ENCODE results near the gene ISYNA1.

The ISYNA1 gene

DNA sequence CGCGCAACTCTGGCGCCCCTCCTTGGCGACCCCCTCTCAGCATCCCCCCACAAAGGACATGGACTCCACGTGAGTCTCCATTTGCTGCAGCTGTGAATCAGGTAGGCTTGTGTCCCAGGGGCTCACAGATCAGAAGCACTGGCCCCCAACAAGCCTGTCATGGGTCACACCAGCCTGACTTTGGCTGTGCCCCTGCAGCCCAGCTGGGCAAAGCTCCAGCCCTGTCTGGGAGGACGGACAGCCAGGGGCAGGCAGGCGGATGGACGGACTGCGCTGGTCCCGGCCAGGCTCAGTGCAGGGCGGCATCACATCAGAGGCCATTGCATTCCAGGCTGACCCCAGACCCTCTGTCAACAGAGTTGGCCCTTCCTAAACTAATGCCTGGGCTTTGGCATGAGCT, 28.4 kb upstream of the ISYNA1 start:
- DNase-seq, result no peak

- no peak for DNase-seq
Observed at GRCh38 chr19:18465964-18466339, 28.0 kb upstream of the ISYNA1 start.

DNA sequence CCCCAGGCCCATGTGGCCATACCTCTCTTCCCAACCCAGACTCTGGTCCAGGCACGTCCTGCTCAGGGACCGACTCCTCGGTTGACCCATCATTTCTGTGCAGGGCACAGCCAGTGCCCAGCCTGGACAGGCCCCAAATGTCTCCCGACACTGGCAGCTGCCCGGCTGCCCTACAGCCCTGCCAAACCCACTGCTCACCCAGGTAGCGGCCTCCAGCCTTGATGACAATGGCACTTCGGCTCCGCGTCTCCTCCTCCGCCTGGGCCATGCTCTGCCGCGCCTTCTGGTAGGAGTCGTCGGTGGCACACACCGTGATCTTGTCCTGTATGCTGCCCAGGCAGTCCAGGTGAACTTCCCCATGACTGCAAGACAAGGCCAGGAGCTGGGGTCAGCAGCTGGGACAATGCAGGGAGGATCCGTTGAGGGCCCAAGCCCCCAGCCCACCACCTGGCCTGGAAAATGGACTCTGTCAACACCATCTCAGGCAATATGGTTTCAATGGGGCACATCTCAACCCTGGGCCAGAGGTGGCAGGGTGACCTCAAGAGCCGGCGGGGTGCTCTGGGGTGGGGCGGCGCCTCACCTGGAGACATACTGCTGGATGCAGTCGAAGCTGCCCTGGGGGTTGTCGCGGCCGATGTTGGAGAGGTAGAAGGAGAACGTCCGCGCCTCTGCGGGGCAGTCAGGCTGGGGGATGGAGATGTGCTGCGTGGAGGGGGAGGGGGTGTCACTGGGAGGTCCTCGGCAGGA, 27.5 kb upstream of the ISYNA1 start:
- DNase-seq, result no peak

GRCh38 chr19:18464646-18465045, 26.7 kb upstream of the ISYNA1 start:
- peak; percentile 81 for DNase-seq

DNA sequence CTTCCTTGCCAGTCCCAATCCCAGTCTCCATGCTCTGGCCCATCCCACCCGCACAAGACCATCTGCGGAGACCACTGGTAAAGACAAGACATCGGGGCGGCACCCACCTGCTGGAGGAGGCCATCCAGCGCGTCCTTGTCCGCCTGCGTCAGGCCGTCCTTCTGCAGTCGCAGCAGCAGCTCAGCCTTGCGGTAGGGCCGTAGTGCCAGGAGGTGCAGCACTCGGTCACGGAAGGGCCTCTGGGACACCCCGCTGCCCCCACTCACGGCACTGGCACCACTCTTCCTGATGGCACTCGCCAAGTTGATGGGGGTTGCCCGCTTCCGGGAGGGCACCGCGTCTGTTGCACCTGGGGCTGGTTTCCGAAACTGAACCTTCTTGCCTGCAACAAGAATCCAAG, 23.5 kb upstream of the ISYNA1 start:
- no peak for DNase-seq

- no peak for DNase-seq
Observed at GRCh38 chr19:18460900-18461299, 23.0 kb upstream of the ISYNA1 start.

DNA sequence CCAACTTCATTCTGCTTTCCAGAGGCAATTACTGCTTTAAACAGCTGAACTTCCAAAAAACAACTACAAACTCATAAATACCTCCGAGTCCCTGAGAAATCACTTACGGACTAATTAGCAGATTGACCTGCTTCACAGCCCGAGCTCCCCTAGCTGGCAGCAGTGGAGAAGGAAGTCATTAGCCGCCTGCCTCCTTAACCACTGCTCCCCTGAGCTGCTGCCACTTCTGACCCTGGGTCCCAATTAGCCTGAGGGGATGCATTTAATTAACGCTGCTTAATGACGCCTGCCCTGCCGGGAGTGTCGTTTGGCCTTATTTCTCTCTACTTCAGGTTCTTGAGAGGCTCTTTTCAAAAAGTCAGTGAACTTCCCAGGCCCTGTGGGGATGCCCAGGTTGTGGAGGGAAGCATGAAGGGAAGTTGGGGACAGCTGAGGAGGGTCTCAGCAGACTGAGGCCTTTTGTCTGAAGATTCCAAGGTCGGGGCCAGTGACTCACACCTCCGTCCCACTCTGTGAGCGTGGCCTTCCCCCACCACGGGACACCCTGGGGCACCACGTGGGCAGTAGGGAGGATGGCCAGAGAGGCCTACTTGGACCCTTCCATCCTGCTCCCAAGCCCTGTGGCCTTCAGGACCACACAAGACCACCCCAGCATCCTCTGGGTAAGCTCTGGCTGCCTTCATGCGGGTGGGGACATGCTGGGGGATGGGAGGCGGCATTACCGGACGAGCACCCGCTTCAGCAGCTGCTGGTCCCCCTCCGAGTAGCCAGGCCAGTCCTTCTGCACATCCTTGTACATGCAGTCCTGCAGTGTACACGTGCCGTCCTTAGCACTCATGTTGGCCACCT, 19.8 kb upstream of the ISYNA1 start:
- DNase-seq, result no peak

DNA sequence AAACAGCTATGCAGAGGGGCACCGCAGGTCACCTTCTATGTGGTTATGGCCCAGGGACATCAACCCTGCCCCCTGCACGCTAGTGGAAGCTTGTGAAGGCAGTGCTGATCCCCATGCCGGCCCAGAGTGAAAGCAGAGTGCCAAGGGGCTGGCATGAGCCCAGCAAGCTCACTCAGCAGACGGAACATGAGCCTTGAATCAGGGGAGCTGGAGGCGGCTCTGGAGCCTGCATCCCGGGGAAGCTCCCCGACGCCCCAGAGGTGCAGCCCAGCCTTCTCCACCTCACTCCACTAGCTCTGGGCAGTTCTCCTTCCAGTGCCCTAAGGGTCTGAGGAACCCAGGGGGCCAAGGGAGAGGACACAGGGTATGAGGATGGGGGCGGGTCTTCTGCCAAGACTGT, 19.0 kb upstream of the ISYNA1 start:
- no peak for DNase-seq

GRCh38 chr19:18456279-18456678, 18.3 kb upstream of the ISYNA1 start:
- no peak for DNase-seq

- DNase-seq, result no peak
Observed at GRCh38 chr19:18453269-18454024, 15.5 kb upstream of the ISYNA1 start.

DNA sequence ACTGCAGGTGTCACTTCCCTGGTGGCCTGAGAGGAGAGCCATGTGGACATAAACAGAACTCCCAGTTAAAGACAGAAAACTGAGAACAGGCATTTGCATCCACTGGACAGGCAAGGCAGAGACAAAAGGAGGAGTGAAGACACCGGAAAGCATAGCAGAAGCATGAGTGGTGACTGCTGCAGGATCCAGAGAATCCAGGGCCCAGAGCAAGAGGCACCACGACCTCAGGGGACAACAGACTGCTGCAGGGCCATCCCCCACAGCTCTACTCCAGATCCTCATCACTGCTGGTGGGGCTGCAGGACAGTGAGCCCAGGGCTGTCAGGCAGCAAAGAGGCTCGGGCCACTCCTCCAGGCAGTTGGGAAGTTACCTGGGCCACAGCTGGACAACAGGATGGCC, 14.5 kb upstream of the ISYNA1 start:
- no peak for DNase-seq

GRCh38 chr19:18450931-18451836, 13.3 kb upstream of the ISYNA1 start:
- DNase-seq, result peak; percentile 71

GRCh38 chr19:18450021-18450930, 12.3 kb upstream of the ISYNA1 start:
- no peak for DNase-seq

- DNase-seq, result no peak
Observed at GRCh38 chr19:18449552-18449951, 11.6 kb upstream of the ISYNA1 start.

- DNase-seq, result no peak
Observed at GRCh38 chr19:18446811-18447359, 9.0 kb upstream of the ISYNA1 start.

GRCh38 chr19:18446145-18446810, 8.3 kb upstream of the ISYNA1 start:
- DNase-seq, result no peak

GRCh38 chr19:18445262-18445948, 7.5 kb upstream of the ISYNA1 start:
- no peak for DNase-seq

DNA sequence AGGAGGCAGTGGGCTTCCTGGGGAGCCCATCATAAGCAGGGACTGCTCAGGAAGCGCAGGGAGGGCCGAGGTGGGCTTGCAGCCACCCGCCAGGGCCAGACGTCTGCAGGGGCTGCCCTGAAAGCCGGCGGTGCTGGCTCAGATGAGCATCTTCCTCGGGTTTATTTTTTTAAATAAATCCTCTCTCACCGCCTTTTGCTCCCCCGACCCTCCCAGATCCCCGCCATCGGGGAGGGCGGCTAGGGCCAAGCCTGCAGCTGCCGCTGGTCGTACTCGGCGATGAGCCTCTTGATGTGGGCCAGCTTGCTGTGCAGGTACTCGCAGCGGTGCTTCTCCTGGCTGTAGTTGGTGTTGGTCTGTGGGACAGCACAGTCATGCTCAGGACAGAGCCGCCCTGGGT, 6.6 kb upstream of the ISYNA1 start:
- DNase-seq, result no peak

GRCh38 chr19:18443831-18444230, 5.9 kb upstream of the ISYNA1 start:
- no peak for DNase-seq

GRCh38 chr19:18443406-18443805, 5.5 kb upstream of the ISYNA1 start:
- DNase-seq, result no peak
